Calu3 (cell line): ENCODE results near the gene EDNRB. TPM values are rescaled to one million over a fixed set of nuclear protein-coding genes. Genes with fewer than 3 reads are reported as not detected.

Experiments
- BruUV-seq: library from RNA; stranded (reverse); fragments of 400-500 nt; replicated peaks from 2 replicates; lab custom pipeline; 2021; lab: Mats Ljungman, UMichigan
- CTCF ChIA-PET: fragments of 300-600 bp; sonication (Branson Sonifier 250); formaldehyde crosslinking; loops from one replicate; lab custom pipeline; 2022; ENCODE audit warnings: antibody characterized with exemption; lab: Charles Lee
- DNase-seq: peaks from one replicate; pipeline ENCODE4 v3.0.0; 2022
- H3K27ac Mint-ChIP-seq: one replicate; pipeline ENCODE4 v1.8.0; 2022; ENCODE audit warnings: mixed read lengths; ENCODE audit not compliant: unreplicated experiment
- H3K27me3 Mint-ChIP-seq: one replicate; pipeline ENCODE4 v1.8.0; 2022; ENCODE audit warnings: mixed read lengths; ENCODE audit not compliant: unreplicated experiment
- H3K36me3 Mint-ChIP-seq: one replicate; pipeline ENCODE4 v1.8.0; 2022; ENCODE audit warnings: mild to moderate bottlenecking, moderate library complexity, mixed read lengths; ENCODE audit not compliant: insufficient read depth, unreplicated experiment
- H3K4me1 Mint-ChIP-seq: one replicate; pipeline ENCODE4 v1.8.0; 2022; ENCODE audit warnings: mild to moderate bottlenecking, low read depth, mixed read lengths; ENCODE audit not compliant: unreplicated experiment
- H3K4me3 Mint-ChIP-seq: one replicate; pipeline ENCODE4 v1.8.0; 2022; ENCODE audit warnings: mild to moderate bottlenecking, low read depth, moderate library complexity, mixed read lengths; ENCODE audit not compliant: unreplicated experiment
- H3K9me3 Mint-ChIP-seq: one replicate; pipeline ENCODE4 v1.8.0; 2022; ENCODE audit warnings: low read depth, mixed read lengths; ENCODE audit not compliant: unreplicated experiment
- CTCF ChIP-seq: fragments of 200-600 bp; IDR thresholded peaks from one replicate; pipeline ENCODE4 v1.8.0; 2022; ENCODE audit warnings: antibody characterized with exemption; ENCODE audit not compliant: unreplicated experiment
- intact Hi-C: fragments of 100-400 bp; cut with micrococcal nuclease; formaldehyde crosslinking; loops from one replicate; pipeline ENCODE4 v1.10.0; 2022; ENCODE audit not compliant: unreplicated experiment
- total RNA-seq: library from RNA; stranded (reverse); gene quantifications from 2 replicates; pipeline ENCODE4 v1.2.3, GENCODE V29; 2022

The EDNRB gene
- total RNA-seq, 1 experiment from 2014 or later: not detected

- Mint-ChIP-seq H3K4me3 (no peak overlapping the region), H3K27me3 (no peaks in the 10 kb centered on the region), H3K9me3 (peaks cover 6% of the 10 kb centered on the region), H3K36me3 (no peaks in the 10 kb centered on the region), H3K4me1 (no peaks in the 10 kb centered on the region), H3K27ac (no peak overlapping the region)
- BruUV-seq: no TSS peak
- intact Hi-C loops: no loop called here
- CTCF ChIA-PET: no interaction called here
- TF ChIP-seq CTCF: no peak
- no peak for DNase-seq
These were observed 20.5 kb downstream of the EDNRB start for GRCh38 chr13:77898097-77898496.

GRCh38 chr13:77896977-77897376 lies 21.7 kb downstream of the EDNRB start:
- Mint-ChIP-seq H3K36me3 (no peaks in the 10 kb centered on the region), H3K4me3 (no peak overlapping the region), H3K4me1 (no peaks in the 10 kb centered on the region), H3K27me3 (no peaks in the 10 kb centered on the region), H3K27ac (no peak overlapping the region), H3K9me3 (no peaks in the 10 kb centered on the region)
- CTCF ChIA-PET: no interaction called here
- BruUV-seq: no TSS peak
- intact Hi-C loops: no loop called here
- DNase-seq: no peak
- TF ChIP-seq CTCF: no peak

DNA sequence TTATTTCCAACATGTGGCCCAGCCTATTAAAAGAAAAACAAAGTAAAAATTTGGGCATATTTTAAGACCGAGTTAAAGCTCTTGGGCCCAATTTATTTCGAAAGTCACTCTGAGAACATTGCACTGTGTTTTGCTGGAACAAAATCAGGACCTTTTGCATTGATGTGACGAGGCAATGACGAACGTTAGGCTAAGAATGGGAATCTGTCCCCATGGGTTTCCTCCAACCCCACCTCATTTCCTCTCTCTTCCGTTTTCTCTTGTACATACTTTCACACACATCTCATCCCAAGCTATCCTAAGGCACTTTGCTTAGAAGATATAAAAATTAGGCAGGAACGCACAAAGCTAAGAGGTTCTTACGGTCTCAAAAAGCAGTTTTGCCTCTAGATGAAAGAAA lies 22.1 kb downstream of the EDNRB start:
- H3K27ac Mint-ChIP-seq: no peak overlapping the region
- no peaks in the 10 kb centered on the region for H3K4me1 Mint-ChIP-seq
- no peak for DNase-seq
- H3K36me3 Mint-ChIP-seq: no peaks in the 10 kb centered on the region
- TF ChIP-seq CTCF: no peak
- no TSS peak for BruUV-seq
- H3K4me3 Mint-ChIP-seq: no peak overlapping the region
- intact Hi-C loops: no loop called here
- H3K27me3 Mint-ChIP-seq: no peaks in the 10 kb centered on the region
- CTCF ChIA-PET: no interaction called here
- no peaks in the 10 kb centered on the region for H3K9me3 Mint-ChIP-seq

- no peak for TF ChIP-seq CTCF
These were observed 23.9 kb downstream of the EDNRB start for GRCh38 chr13:77894743-77895142.

More at GRCh38 chr13:77894743-77895142, 23.9 kb downstream of the EDNRB start:
- CTCF ChIA-PET: no interaction called here
- Mint-ChIP-seq H3K4me1 (no peaks in the 10 kb centered on the region), H3K27ac (no peak overlapping the region), H3K36me3 (no peaks in the 10 kb centered on the region), H3K4me3 (no peak overlapping the region), H3K9me3 (no peaks in the 10 kb centered on the region), H3K27me3 (no peaks in the 10 kb centered on the region)
- no peak for DNase-seq
- intact Hi-C loops: no loop called here
- no TSS peak for BruUV-seq
